Endothelial cell of umbilical vein (primary cell): ENCODE data around the gene PTPRF.

Experiments used
- CTCF ChIP-seq, 2 donors: IDR thresholded peaks; 1 replicate in 1 of 2; 2 replicates in 1 of 2; pipeline ENCODE4 v1.5.1; 2011; ENCODE audit warnings: low read length in 2 of 2, mild to moderate bottlenecking in 2 of 2, moderate library complexity in 2 of 2, control low read depth in 1 of 2, inconsistent platforms in 1 of 2, low read depth in 1 of 2; ENCODE audit not compliant: insufficient read depth in 1 of 2; ENCODE audit errors: extremely low read depth in 1 of 2
- EZH2 ChIP-seq: IDR thresholded peaks from 2 replicates; pipeline ENCODE4 v1.6.1; 2012; ENCODE audit warnings: borderline replicate concordance, low read depth, mild to moderate bottlenecking, moderate library complexity, low read length, inconsistent platforms; ENCODE audit not compliant: severe bottlenecking
- FOS ChIP-seq: IDR thresholded peaks from 2 replicates; pipeline ENCODE4 v1.6.1; 2011; ENCODE audit warnings: mild to moderate bottlenecking, low read length, moderate library complexity, borderline replicate concordance; ENCODE audit not compliant: insufficient read depth
- GATA2 ChIP-seq: IDR thresholded peaks from 2 replicates; pipeline ENCODE4 v1.7.0; 2011; ENCODE audit warnings: low read depth, mild to moderate bottlenecking, moderate library complexity, mixed read lengths, low read length; ENCODE audit not compliant: insufficient read length, insufficient read depth
- JUN ChIP-seq: IDR thresholded peaks from 2 replicates; pipeline ENCODE4 v1.6.1; 2011; ENCODE audit warnings: borderline replicate concordance, low read depth; ENCODE audit not compliant: insufficient read length, insufficient read depth
- MAX ChIP-seq: IDR thresholded peaks from 2 replicates; pipeline ENCODE4 v1.6.1; 2011; ENCODE audit not compliant: insufficient read depth, insufficient read length
- MYC ChIP-seq: IDR thresholded peaks from one replicate; pipeline ENCODE4 v1.6.1; 2011; ENCODE audit warnings: mild to moderate bottlenecking, low read depth, low read length
- POLR2A ChIP-seq: IDR thresholded peaks from 2 replicates; pipeline ENCODE4 v1.6.1; 2012; ENCODE audit warnings: low read depth, mild to moderate bottlenecking, control low read depth, low read length
- POLR2AphosphoS5 ChIP-seq: IDR thresholded peaks from 2 replicates; pipeline ENCODE4 v1.6.1; 2012; ENCODE audit warnings: low read depth, mild to moderate bottlenecking, control low read depth, low read length, moderate library complexity; ENCODE audit not compliant: insufficient read depth

- TF ChIP-seq POLR2AphosphoS5 (no peak), MYC (no peak), MAX (no peak), CTCF (IDR thresholded peaks at IDR 0.05; ENCODE audit: extremely low read depth in 1 of 2, insufficient read depth in 1 of 2, low read depth in 1 of 2, low read length in 2 of 2) (no peak), EZH2 (no peak), POLR2A (no peak), JUN (no peak), FOS (no peak), GATA2 (no peak)
Observed at GRCh38 chr1:43605766-43606165, 75.1 kb downstream of the PTPRF start.
